GM13976 (cell line): ENCODE measurements around the gene LPCAT4.

Experiments
- DNase-seq: peaks from one replicate; pipeline ENCODE4 v3.0.0; 2012; ENCODE audit warnings: low spot score
- in situ Hi-C: fragments of 300-500 bp; cut with MboI; formaldehyde crosslinking; loops from one replicate; pipeline ENCODE4 v1.12.0; 2022; ENCODE audit warnings: low sequenced_read_pairs, mixed read lengths, inconsistent platforms; ENCODE audit not compliant: unreplicated experiment
- TF ChIP-seq, protein P1 (sequence below): IDR thresholded peaks from 2 replicates; pipeline ENCODE4 v1.5.1; 2012; ENCODE audit warnings: borderline replicate concordance, mild to moderate bottlenecking; ENCODE audit not compliant: insufficient read depth; ENCODE audit errors: extremely low read depth, missing control alignments, control extremely low read depth

Gene LPCAT4

GRCh38 chr15:34339946-34340345 lies 27.1 kb downstream of the LPCAT4 start:
- TF ChIP-seq, protein P1, sequence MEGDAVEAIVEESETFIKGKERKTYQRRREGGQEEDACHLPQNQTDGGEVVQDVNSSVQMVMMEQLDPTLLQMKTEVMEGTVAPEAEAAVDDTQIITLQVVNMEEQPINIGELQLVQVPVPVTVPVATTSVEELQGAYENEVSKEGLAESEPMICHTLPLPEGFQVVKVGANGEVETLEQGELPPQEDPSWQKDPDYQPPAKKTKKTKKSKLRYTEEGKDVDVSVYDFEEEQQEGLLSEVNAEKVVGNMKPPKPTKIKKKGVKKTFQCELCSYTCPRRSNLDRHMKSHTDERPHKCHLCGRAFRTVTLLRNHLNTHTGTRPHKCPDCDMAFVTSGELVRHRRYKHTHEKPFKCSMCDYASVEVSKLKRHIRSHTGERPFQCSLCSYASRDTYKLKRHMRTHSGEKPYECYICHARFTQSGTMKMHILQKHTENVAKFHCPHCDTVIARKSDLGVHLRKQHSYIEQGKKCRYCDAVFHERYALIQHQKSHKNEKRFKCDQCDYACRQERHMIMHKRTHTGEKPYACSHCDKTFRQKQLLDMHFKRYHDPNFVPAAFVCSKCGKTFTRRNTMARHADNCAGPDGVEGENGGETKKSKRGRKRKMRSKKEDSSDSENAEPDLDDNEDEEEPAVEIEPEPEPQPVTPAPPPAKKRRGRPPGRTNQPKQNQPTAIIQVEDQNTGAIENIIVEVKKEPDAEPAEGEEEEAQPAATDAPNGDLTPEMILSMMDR: no peak
- no peak for DNase-seq
- in situ Hi-C loops: no loop called here

DNA sequence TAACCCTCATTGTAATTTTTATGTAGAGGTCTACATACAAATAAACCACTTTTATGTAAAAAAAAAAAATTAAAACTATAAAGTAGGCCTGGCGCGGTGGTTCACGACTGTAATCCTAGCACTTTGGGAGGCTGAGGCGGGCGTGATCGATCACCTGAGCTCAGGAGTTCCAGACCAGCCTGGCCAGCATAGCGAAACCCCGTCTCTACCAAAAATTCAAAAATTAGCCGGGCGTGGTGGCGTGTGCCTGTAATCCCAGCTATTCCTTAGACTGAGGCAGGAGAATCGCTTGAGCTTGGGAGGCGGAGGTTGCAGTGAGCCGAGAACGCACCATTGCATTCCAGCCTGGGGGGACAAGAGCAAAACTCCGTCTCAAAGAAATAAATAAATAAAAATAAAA lies 28.6 kb downstream of the LPCAT4 start:
- no peak for DNase-seq
- TF ChIP-seq, protein P1: no peak
- in situ Hi-C loops: no loop called here

DNA sequence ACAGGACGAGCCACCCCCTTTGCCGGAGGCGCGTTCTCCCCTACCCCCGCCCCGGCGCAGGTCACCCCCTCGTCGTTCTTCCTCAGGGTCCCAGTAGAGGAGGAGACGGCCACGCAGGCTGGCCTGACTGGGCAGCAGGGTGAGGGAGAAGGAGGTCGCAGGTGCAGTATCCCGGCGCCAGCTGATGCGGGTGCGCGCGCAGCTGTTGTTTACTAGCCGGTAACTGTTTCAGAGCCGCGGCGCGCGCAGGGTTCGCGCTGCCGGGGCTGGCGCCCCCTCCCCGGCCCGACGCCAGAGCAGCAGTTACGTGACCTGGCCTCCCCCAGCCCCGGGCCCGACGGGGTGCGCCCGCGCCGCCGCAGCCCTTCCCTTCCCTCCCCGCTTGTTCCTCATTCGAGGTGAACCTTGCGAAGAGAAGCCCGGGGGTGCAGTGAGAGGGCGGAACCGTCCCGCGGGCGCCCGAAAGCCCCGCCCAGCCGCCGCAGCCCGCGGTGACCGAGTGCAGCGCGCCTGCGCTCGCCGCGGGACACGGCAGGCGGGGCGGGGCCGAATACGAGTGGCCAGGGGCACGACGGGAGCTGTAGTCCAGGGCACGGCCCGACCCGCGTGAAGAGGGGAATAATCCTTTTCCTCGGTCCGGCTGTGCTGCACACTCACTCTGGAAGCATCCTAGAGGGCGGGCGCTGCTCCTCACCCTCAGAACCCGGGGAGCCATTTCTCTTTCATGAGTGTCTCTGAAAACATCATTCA lies 29.3 kb downstream of the LPCAT4 start, which contains the start of gene SLC12A6:
Gene SLC12A6, minus strand, starts transcription at position 225 of the 750 bp plus-strand sequence. CDS start 1,101 bp downstream, outside the sequence.
- TF ChIP-seq, protein P1: no peak
- peak; percentile 92 for DNase-seq
- in situ Hi-C loops: no loop called here

DNA sequence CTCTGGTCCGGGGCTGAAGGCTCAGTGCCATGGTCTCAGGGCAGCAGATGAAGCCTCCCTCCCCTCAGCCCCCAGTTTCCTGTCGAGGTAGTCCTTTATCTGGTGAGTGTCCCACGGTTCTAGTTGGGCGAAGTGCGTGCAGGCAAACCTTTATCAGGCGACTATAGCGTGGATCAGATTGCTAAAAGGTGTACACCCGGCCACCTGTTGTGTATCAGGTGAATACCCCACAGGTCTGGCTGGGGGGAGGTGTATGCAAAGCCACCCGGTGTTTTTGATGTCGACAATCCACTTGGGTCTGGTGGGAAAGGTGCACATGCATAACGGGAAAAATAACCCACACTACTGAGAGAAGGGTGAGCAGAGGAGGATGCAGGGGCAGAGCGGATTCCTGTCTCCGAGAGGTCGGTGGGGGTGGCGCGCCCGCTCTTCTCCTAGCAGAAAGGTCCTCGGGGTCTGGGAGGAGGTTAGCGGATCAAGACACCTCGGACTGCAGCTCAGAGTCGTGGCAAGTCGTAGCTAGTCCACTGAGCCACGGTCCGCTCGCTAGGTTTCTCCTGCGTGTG lies 29.9 kb downstream of the LPCAT4 start:
- TF ChIP-seq, protein P1: no peak
- in situ Hi-C loops: no loop called here
- DNase-seq: no peak

DNA sequence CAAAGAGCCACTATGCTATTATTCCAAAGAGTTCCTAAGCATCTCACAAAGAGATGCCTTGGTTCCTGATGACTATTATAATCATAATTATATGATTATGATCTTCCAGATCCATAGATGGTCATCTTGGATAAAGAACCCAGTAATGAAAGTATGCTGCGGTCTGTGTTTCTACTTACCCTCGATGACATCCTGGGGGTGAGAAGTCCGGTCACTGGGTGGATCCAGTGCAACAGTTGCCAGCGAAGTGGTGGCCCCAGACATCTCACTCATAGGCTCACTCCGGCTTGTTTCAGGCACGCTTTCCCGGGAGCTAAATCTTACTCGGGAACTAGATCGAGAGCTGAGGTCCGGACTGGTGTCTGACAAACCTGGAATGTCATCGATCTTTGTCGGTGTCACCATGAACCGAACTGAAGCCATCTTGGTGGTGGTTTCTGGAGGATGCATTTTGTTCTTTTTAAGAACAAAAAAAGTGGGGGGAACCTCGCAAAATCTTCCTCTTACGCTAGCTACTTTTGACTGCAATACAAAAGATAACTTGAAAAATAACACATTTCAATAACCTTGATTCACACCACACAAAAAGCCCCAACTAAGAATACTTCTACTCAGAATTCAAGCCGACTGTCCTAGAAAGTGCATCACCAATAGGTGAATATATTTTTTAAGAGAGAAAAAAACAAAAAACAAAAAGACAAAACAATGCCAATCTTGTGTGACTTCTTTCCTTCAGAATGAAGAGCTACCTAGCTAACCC lies 30.6 kb downstream of the LPCAT4 start:
- DNase-seq: no peak
- in situ Hi-C loops: no loop called here
- TF ChIP-seq, protein P1: no peak

DNA sequence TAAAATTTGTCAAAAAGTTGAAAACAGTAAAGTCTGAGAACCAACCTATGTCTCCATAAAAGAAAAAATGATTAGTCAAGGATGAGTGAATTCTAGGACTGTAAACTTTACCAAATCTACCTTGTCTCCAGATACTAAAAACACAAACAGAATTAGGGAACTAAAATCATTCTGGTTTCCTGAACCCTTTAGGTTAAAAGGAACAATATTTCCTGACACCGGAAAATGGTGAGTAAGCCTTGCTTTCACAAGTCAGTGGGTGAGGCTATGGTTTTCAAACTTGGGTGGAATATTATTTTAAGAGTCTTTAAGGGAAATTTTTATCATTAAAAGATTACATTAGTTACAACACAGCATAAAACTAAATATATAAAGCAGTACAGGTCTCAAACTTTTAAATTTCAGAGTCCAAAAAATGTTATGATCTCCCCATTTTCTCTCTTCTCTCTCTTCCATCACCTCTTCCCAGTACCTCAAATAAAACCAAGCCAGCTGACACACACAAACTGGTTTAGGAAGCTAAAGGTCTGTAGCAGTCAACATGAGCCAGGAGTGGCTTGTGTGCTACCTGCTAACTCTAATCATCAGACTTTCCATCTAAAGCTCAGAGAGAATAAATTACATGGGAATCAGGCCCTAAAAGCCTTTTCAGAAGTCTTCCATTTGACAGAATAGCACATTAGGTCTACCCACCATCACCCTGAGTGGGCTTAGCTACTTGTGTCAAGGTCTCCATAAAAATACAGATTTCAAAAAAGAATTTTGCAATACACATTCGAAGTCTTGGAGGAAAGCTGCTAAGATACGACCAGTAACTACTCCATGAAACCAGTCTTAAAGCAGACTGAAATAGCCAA lies 31.6 kb downstream of the LPCAT4 start:
- in situ Hi-C loops: no loop called here
- DNase-seq: no peak
- TF ChIP-seq, protein P1: no peak
